ENCODE data around the gene PTPRE. TPM values are rescaled to one million over a fixed set of nuclear protein-coding genes. Genes with fewer than 3 reads are reported as not detected.

Gene PTPRE
- total RNA-seq, 1 donor from 2014 or later, result 2.6 TPM

GRCh38 chr10:128044186-128044585, 137.3 kb downstream of the PTPRE start:
- peaks cover 14% of the 10 kb centered on the region for H3K27me3 Mint-ChIP-seq (ENCODE audit: low read depth)
- no peaks in the 10 kb centered on the region for H3K9me3 Mint-ChIP-seq
- no peak for DNase-seq (ENCODE audit: low spot score in 2 of 2, unreplicated experiment in 2 of 2)
- no peak overlapping the region for H3K27ac Mint-ChIP-seq
- no peak for TF ChIP-seq CTCF (IDR thresholded peaks at IDR 0.05; ENCODE audit: unreplicated experiment)
- H3K4me3 Mint-ChIP-seq, result no peak overlapping the region
- H3K4me1 Mint-ChIP-seq, result peaks cover 11% of the 10 kb centered on the region
- no peaks in the 10 kb centered on the region for H3K36me3 Mint-ChIP-seq

- Mint-ChIP-seq H3K27me3 (ENCODE audit: low read depth) (peaks cover 14% of the 10 kb centered on the region), H3K4me3 (no peak overlapping the region), H3K9me3 (no peaks in the 10 kb centered on the region), H3K27ac (no peak overlapping the region), H3K4me1 (peaks cover 11% of the 10 kb centered on the region), H3K36me3 (no peaks in the 10 kb centered on the region)
- no peak for DNase-seq (ENCODE audit: low spot score in 2 of 2, unreplicated experiment in 2 of 2)
- no peak for TF ChIP-seq CTCF (IDR thresholded peaks at IDR 0.05; ENCODE audit: unreplicated experiment)
Observed at GRCh38 chr10:128044961-128045832, 138.3 kb downstream of the PTPRE start.

- Mint-ChIP-seq H3K4me1 (peaks cover 11% of the 10 kb centered on the region), H3K9me3 (no peaks in the 10 kb centered on the region), H3K4me3 (no peak overlapping the region), H3K27ac (no peak overlapping the region), H3K36me3 (no peaks in the 10 kb centered on the region), H3K27me3 (ENCODE audit: low read depth) (peaks cover 11% of the 10 kb centered on the region)
- no peak for DNase-seq (ENCODE audit: low spot score in 2 of 2, unreplicated experiment in 2 of 2)
- no peak for TF ChIP-seq CTCF (IDR thresholded peaks at IDR 0.05; ENCODE audit: unreplicated experiment)
Observed at GRCh38 chr10:128045833-128046120, 138.9 kb downstream of the PTPRE start.

GRCh38 chr10:128046156-128046952, 139.5 kb downstream of the PTPRE start:
- no peak for TF ChIP-seq CTCF (IDR thresholded peaks at IDR 0.05; ENCODE audit: unreplicated experiment)
- H3K4me1 Mint-ChIP-seq, result peaks cover 11% of the 10 kb centered on the region
- no peak overlapping the region for H3K4me3 Mint-ChIP-seq
- no peaks in the 10 kb centered on the region for H3K36me3 Mint-ChIP-seq
- no peak overlapping the region for H3K27ac Mint-ChIP-seq
- no peak for DNase-seq (ENCODE audit: low spot score in 2 of 2, unreplicated experiment in 2 of 2)
- H3K27me3 Mint-ChIP-seq (ENCODE audit: low read depth), result peaks cover 11% of the 10 kb centered on the region
- H3K9me3 Mint-ChIP-seq, result no peaks in the 10 kb centered on the region

- Mint-ChIP-seq H3K27me3 (ENCODE audit: low read depth) (peaks cover 11% of the 10 kb centered on the region), H3K36me3 (no peaks in the 10 kb centered on the region), H3K4me3 (no peak overlapping the region), H3K9me3 (no peaks in the 10 kb centered on the region), H3K4me1 (peaks cover 11% of the 10 kb centered on the region), H3K27ac (no peak overlapping the region)
- TF ChIP-seq CTCF (IDR thresholded peaks at IDR 0.05; ENCODE audit: unreplicated experiment), result no peak
- no peak for DNase-seq (ENCODE audit: low spot score in 2 of 2, unreplicated experiment in 2 of 2)
Observed at GRCh38 chr10:128046953-128047290, 140.0 kb downstream of the PTPRE start.

All from mesothelial cell of epicardium (in vitro differentiated cells).